Tibial nerve (tissue), 4 donors: Measurements from ENCODE around the gene NOVA2. TPM values are rescaled to one million over a fixed set of nuclear protein-coding genes. Genes with fewer than 3 reads are reported as not detected.

ENCODE experiments used
- DNase-seq, 2 donors: peaks; one replicate each; pipeline ENCODE4 v3.0.0-alpha.2; 2019; ENCODE audit warnings: low spot score in 2 of 2
- H3K27ac ChIP-seq, 4 donors: fragments of 200-600 bp; sonication (generic) in 3 of 4; one replicate each; pipeline ENCODE4 v1.5.1; 2017 to 2019; ENCODE audit warnings: mild to moderate bottlenecking in 1 of 4
- H3K27me3 ChIP-seq, 2 donors: fragments of 200-600 bp; sonication (generic) in 1 of 2; one replicate each; pipeline versions ENCODE4 v1.5.1 to v1.6.0; 2017 to 2019
- H3K36me3 ChIP-seq, 3 donors: fragments of 200-600 bp; sonication (generic); one replicate each; pipeline ENCODE4 v1.5.1; 2018 to 2019
- H3K4me1 ChIP-seq, 4 donors: fragments of 200-600 bp; sonication (generic) in 3 of 4; one replicate each; pipeline ENCODE4 v1.5.1; 2017 to 2019
- H3K4me3 ChIP-seq, 4 donors: fragments of 200-600 bp; sonication (generic) in 3 of 4; one replicate each; pipeline ENCODE4 v1.5.1; 2017 to 2019; ENCODE audit warnings: mild to moderate bottlenecking in 1 of 4, moderate library complexity in 1 of 4
- H3K9me3 ChIP-seq, 4 donors: fragments of 200-600 bp; sonication (generic) in 3 of 4; one replicate each; pipeline ENCODE4 v1.5.1; 2017 to 2019
- CTCF ChIP-seq, 5 experiments: fragments of 200-600 bp in 3 of 5; fragments of 450-650 bp in 2 of 5; sonication (generic) in 3 of 5; IDR thresholded peaks; one replicate each; pipeline ENCODE4 v1.5.1; 2016 to 2019; ENCODE audit warnings: antibody characterized with exemption in 5 of 5, mild to moderate bottlenecking in 3 of 5, moderate library complexity in 2 of 5
- EP300 ChIP-seq, 2 donors: sonication (generic); formaldehyde crosslinking; IDR thresholded peaks; one replicate each; pipeline ENCODE4 v1.6.1; 2017; ENCODE audit warnings: antibody characterized with exemption in 2 of 2, mild to moderate bottlenecking in 1 of 2
- POLR2A ChIP-seq, 2 donors: fragments of 450-650 bp; IDR thresholded peaks; one replicate each; pipeline ENCODE4 v1.6.1; 2017; ENCODE audit warnings: antibody characterized with exemption in 2 of 2, mild to moderate bottlenecking in 2 of 2, moderate library complexity in 2 of 2
- whole genome bisulfite sequencing, 2 donors: methylation state at CpG; one replicate each; pipeline ENCODE4 v1.1.5; 2018; 5-methylcytosine and 5-hydroxymethylcytosine counted together
- total RNA-seq, 4 donors: library from RNA; depleted of rRNA; stranded (reverse); fragments of >200 nt; gene quantifications; one replicate each; pipeline ENCODE4 v1.1.0, GENCODE V29; 2016

NOVA2 gene
- total RNA-seq, 4 donors from 2014 or later = 1.5 to 6.9 (median 1.7) TPM

GRCh38 chr19:45960595-45961235 is 12.9 kb downstream of the NOVA2 start:
- DNase-seq = no peak
- TF ChIP-seq EP300 (IDR thresholded peaks at IDR 0.05) (no peak), CTCF (IDR thresholded peaks at IDR 0.05) (no peak), POLR2A (IDR thresholded peaks at IDR 0.05) (no peak)
- no peaks in the 10 kb centered on the region for H3K9me3 ChIP-seq
- no peak overlapping the region for H3K27ac ChIP-seq
- H3K4me1 ChIP-seq = peaks cover 0 to 5% (median 0%) of the 10 kb centered on the region in 4 donors
- H3K4me3 ChIP-seq = no peak overlapping the region
- no peaks in the 10 kb centered on the region for H3K36me3 ChIP-seq
- peaks cover 0 to 53% of the 10 kb centered on the region in 2 donors for H3K27me3 ChIP-seq
- 20 to 23% methylated on average over 17 to 18 of the region's 19 CpGs for WGBS, 2 donors

GRCh38 chr19:45959517-45960025 is 14.1 kb downstream of the NOVA2 start:
- TF ChIP-seq CTCF (IDR thresholded peaks at IDR 0.05) (no peak), POLR2A (IDR thresholded peaks at IDR 0.05) (no peak), EP300 (IDR thresholded peaks at IDR 0.05) (no peak)
- no peak for DNase-seq
- Histone ChIP-seq H3K27ac (no peak overlapping the region), H3K27me3 (peaks cover 0 to 56% of the 10 kb centered on the region in 2 donors), H3K4me1 (peaks cover 0 to 5% (median 0%) of the 10 kb centered on the region in 4 donors), H3K9me3 (no peaks in the 10 kb centered on the region), H3K36me3 (no peaks in the 10 kb centered on the region), H3K4me3 (no peak overlapping the region)
- 60 to 69% methylated on average over 8 of the region's 8 CpGs for WGBS, 2 donors

GRCh38 chr19:45958769-45959516 is 14.7 kb downstream of the NOVA2 start:
- H3K27me3 ChIP-seq = peaks cover 0 to 62% of the 10 kb centered on the region in 2 donors
- no peaks in the 10 kb centered on the region for H3K9me3 ChIP-seq
- peaks cover 0 to 5% (median 0%) of the 10 kb centered on the region in 4 donors for H3K4me1 ChIP-seq
- TF ChIP-seq CTCF (IDR thresholded peaks at IDR 0.05) = no peak
- no peak for DNase-seq
- H3K36me3 ChIP-seq = no peaks in the 10 kb centered on the region
- 63 to 67% methylated on average over 12 of the region's 12 CpGs for WGBS, 2 donors
- H3K4me3 ChIP-seq = no peak overlapping the region
- H3K27ac ChIP-seq = no peak overlapping the region

- no peak overlapping the region for H3K4me3 ChIP-seq
- no peak overlapping the region for H3K27ac ChIP-seq
- WGBS, 2 donors = 87 to 93% methylated on average over 6 of the region's 6 CpGs
- peaks cover 0 to 5% (median 0%) of the 10 kb centered on the region in 4 donors for H3K4me1 ChIP-seq
- peaks cover 0 to 66% of the 10 kb centered on the region in 2 donors for H3K27me3 ChIP-seq
- DNase-seq = no peak
- H3K9me3 ChIP-seq = peaks cover 0 to 6% (median 0%) of the 10 kb centered on the region in 4 donors
- H3K36me3 ChIP-seq = no peaks in the 10 kb centered on the region
- TF ChIP-seq POLR2A (IDR thresholded peaks at IDR 0.05) (no peak), EP300 (IDR thresholded peaks at IDR 0.05) (no peak), CTCF (IDR thresholded peaks at IDR 0.05) (no peak)
These were observed 15.3 kb downstream of the NOVA2 start for GRCh38 chr19:45958320-45958719.
